ENCODE measurements around the gene PHIP.

DNA sequence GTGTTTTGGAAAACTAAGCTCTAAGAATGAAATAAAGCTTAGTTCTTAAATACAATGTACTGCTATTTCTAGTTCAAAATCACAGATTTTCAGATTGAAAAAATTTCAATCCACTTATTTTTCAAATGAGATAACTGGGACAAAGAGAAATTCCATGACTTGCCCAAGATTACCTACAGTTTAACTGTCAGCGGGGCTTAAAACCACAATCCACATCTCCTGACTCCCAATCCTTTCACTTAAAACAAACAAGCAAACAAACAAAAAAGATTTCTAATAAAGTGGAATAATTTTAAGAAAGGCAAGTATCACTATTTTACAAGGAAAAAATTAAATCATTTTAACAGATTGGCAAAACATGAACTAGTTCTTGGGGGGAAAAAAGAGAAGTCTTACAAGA is 4.2 kb downstream of the PHIP start:
- TF ChIP-seq, protein P1, sequence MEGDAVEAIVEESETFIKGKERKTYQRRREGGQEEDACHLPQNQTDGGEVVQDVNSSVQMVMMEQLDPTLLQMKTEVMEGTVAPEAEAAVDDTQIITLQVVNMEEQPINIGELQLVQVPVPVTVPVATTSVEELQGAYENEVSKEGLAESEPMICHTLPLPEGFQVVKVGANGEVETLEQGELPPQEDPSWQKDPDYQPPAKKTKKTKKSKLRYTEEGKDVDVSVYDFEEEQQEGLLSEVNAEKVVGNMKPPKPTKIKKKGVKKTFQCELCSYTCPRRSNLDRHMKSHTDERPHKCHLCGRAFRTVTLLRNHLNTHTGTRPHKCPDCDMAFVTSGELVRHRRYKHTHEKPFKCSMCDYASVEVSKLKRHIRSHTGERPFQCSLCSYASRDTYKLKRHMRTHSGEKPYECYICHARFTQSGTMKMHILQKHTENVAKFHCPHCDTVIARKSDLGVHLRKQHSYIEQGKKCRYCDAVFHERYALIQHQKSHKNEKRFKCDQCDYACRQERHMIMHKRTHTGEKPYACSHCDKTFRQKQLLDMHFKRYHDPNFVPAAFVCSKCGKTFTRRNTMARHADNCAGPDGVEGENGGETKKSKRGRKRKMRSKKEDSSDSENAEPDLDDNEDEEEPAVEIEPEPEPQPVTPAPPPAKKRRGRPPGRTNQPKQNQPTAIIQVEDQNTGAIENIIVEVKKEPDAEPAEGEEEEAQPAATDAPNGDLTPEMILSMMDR (IDR thresholded peaks at IDR 0.05; ENCODE audit: low read depth, low read length) = no peak
- TF ChIP-seq POLR2A (IDR thresholded peaks at IDR 0.05; ENCODE audit: extremely low read depth, insufficient read length) = no peak
- TF ChIP-seq, protein P2, sequence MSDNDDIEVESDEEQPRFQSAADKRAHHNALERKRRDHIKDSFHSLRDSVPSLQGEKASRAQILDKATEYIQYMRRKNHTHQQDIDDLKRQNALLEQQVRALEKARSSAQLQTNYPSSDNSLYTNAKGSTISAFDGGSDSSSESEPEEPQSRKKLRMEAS (IDR thresholded peaks at IDR 0.05; ENCODE audit: low read depth, low read length) = no peak
- TF ChIP-seq MYC (IDR thresholded peaks at IDR 0.05; ENCODE audit: low read depth, low read length) = no peak
